H1 (cell line): ENCODE measurements around the gene NYAP2. TPM values are rescaled to one million over a fixed set of nuclear protein-coding genes. Genes with fewer than 3 reads are reported as not detected.

Experiments
- CTCF ChIA-PET: fragments of 300-600 bp; sonication (Branson Sonifier 250); formaldehyde crosslinking; loops from one replicate; lab custom pipeline; 2021; ENCODE audit not compliant: partially characterized antibody; lab: Charles Lee
- POLR2A ChIA-PET: fragments of 300-600 bp; sonication (Branson Sonifier 250); formaldehyde crosslinking; loops from one replicate; lab custom pipeline; 2021; ENCODE audit warnings: inconsistent platforms; ENCODE audit not compliant: partially characterized antibody; lab: Charles Lee
- DNase-seq, 2 experiments: peaks; one replicate each; pipeline versions ENCODE4 v3.0.0 to v3.0.0-alpha.2; 2010 to 2022; ENCODE audit warnings: low spot score in 2 of 2, low read depth in 1 of 2, mixed read lengths in 1 of 2
- FAIRE-seq: peaks from 2 replicates; lab custom pipeline; 2011; peaks lifted over from hg19 to GRCh38; lab: Jason Lieb, UNC
- H2AFZ ChIP-seq: 2 replicates; pipeline ENCODE4 v1.8.1; 2012; ENCODE audit warnings: low read length, inconsistent platforms
- H2AK5ac ChIP-seq: 2 replicates; pipeline ENCODE4 v1.6.1; 2013; ENCODE audit warnings: low read depth, low read length
- H2BK120ac ChIP-seq: replicated peaks from 2 replicates; pipeline ENCODE3; 2013; ENCODE audit warnings: low read depth, low read length, inconsistent platforms
- H2BK12ac ChIP-seq: 2 replicates; pipeline ENCODE4 v1.6.1; 2013; ENCODE audit warnings: low read depth, low read length
- H2BK15ac ChIP-seq: 2 replicates; pipeline ENCODE4 v1.6.1; 2013; ENCODE audit warnings: low read length
- H2BK20ac ChIP-seq: 2 replicates; pipeline ENCODE4 v1.6.1; 2013; ENCODE audit warnings: low read length
- H2BK5ac ChIP-seq: 2 replicates; pipeline ENCODE4 v1.6.1; 2013; ENCODE audit warnings: low read depth, low read length
- H3K14ac ChIP-seq: 2 replicates; pipeline ENCODE4 v1.6.1; 2013; ENCODE audit warnings: inconsistent platforms; ENCODE audit not compliant: insufficient read length
- H3K18ac ChIP-seq: 2 replicates; pipeline ENCODE4 v1.6.1; 2013; ENCODE audit warnings: low read length; ENCODE audit errors: extremely low read depth
- H3K23ac ChIP-seq: 2 replicates; pipeline ENCODE4 v1.6.1; 2013; ENCODE audit warnings: inconsistent platforms; ENCODE audit not compliant: insufficient read length
- H3K23me2 ChIP-seq: 2 replicates; pipeline ENCODE4 v1.6.1; 2013; ENCODE audit warnings: low read depth, low read length
- H3K27ac ChIP-seq: 2 replicates; pipeline ENCODE4 v1.6.1; 2011; ENCODE audit warnings: low read depth, low read length, inconsistent platforms
- H3K27me3 ChIP-seq, 4 experiments: replicated peaks in 1 of 4; 1 replicate in 1 of 4; 2 replicates in 3 of 4; pipeline versions ENCODE4 v1.6.1 to v1.8.1; 2011 to 2013; ENCODE audit warnings: low read length in 3 of 4, mild to moderate bottlenecking in 3 of 4, inconsistent platforms in 2 of 4, mixed read lengths in 2 of 4, moderate library complexity in 1 of 4; ENCODE audit not compliant: control insufficient read depth in 3 of 4, insufficient read depth in 3 of 4; ENCODE audit errors: extremely low read depth in 1 of 4
- H3K36me3 ChIP-seq, 4 experiments: 2 replicates each; pipeline versions ENCODE4 v1.6.1 to v1.8.1; 2011 to 2013; ENCODE audit warnings: mild to moderate bottlenecking in 4 of 4, low read length in 3 of 4, moderate library complexity in 2 of 4, control low read depth in 1 of 4, inconsistent platforms in 1 of 4; ENCODE audit not compliant: insufficient read depth in 4 of 4, control insufficient read depth in 2 of 4
- H3K4ac ChIP-seq: replicated peaks from 2 replicates; pipeline ENCODE3; 2013; ENCODE audit warnings: low read length, low read depth, mixed read lengths, inconsistent platforms; ENCODE audit not compliant: insufficient read length
- H3K4me1 ChIP-seq, 4 experiments: replicated peaks in 1 of 4; 1 replicate in 1 of 4; 2 replicates in 3 of 4; pipeline versions ENCODE4 v1.6.1 to v1.8.1; 2011 to 2013; ENCODE audit warnings: low read length in 3 of 4, inconsistent platforms in 2 of 4, mixed read lengths in 1 of 4; ENCODE audit not compliant: insufficient read depth in 4 of 4, control insufficient read depth in 3 of 4
- H3K4me2 ChIP-seq, 2 experiments: 2 replicates each; pipeline versions ENCODE4 v1.6.1 to v1.8.1; 2011 to 2013; ENCODE audit warnings: low read depth in 2 of 2, low read length in 2 of 2, control low read depth in 1 of 2, inconsistent platforms in 1 of 2, mild to moderate bottlenecking in 1 of 2; ENCODE audit not compliant: insufficient read depth in 1 of 2
- H3K4me3 ChIP-seq, 4 experiments: fragments of 200-600, 300-600 bp in 1 of 4; sonication (generic), shearing (Covaris generic), sonication (Bioruptor Twin) in 1 of 4; 2 replicates each; pipeline versions ENCODE4 v1.5.1 to v1.8.1; 2011 to 2016; ENCODE audit warnings: low read length in 4 of 4, low read depth in 3 of 4, control low read depth in 2 of 4, inconsistent platforms in 2 of 4, mild to moderate bottlenecking in 2 of 4, mixed read lengths in 1 of 4, moderate library complexity in 1 of 4; ENCODE audit not compliant: insufficient read depth in 2 of 4; ENCODE audit errors: extremely low read depth in 1 of 4
- H3K56ac ChIP-seq: replicated peaks from 2 replicates; pipeline ENCODE3; 2013; ENCODE audit warnings: low read depth, mild to moderate bottlenecking, mixed read lengths, low read length, inconsistent platforms; ENCODE audit not compliant: insufficient read length
- H3K79me1 ChIP-seq: 2 replicates; pipeline ENCODE4 v1.6.1; 2013; ENCODE audit warnings: low read depth, low read length, control low read depth
- H3K79me2 ChIP-seq, 2 experiments: 2 replicates each; pipeline versions ENCODE4 v1.6.1 to v1.8.1; 2012 to 2013; ENCODE audit warnings: low read length in 2 of 2, mild to moderate bottlenecking in 2 of 2, inconsistent platforms in 1 of 2; ENCODE audit not compliant: insufficient read depth in 2 of 2, control insufficient read depth in 1 of 2
- H3K9ac ChIP-seq, 4 experiments: replicated peaks in 1 of 4; 1 replicate in 1 of 4; 2 replicates in 3 of 4; pipeline versions ENCODE4 v1.6.1 to v1.8.1; 2011 to 2013; ENCODE audit warnings: low read depth in 3 of 4, low read length in 3 of 4, control low read depth in 2 of 4, mild to moderate bottlenecking in 2 of 4, moderate library complexity in 2 of 4, inconsistent platforms in 1 of 4; ENCODE audit errors: extremely low read depth in 1 of 4
- H3K9me3 ChIP-seq, 2 experiments: 2 replicates each; pipeline versions ENCODE4 v1.6.1 to v1.8.1; 2012 to 2013; ENCODE audit warnings: mild to moderate bottlenecking in 2 of 2, moderate library complexity in 2 of 2, control low read depth in 1 of 2, inconsistent platforms in 1 of 2, low read depth in 1 of 2, low read length in 1 of 2, mixed read lengths in 1 of 2; ENCODE audit not compliant: insufficient read depth in 2 of 2
- H4K20me1 ChIP-seq, 2 experiments: replicated peaks in 1 of 2; 2 replicates each; pipeline versions ENCODE3 to v1.8.1; 2011 to 2013; ENCODE audit warnings: inconsistent platforms in 2 of 2, low read length in 2 of 2, mild to moderate bottlenecking in 1 of 2; ENCODE audit not compliant: insufficient read depth in 2 of 2, control insufficient read depth in 1 of 2
- H4K5ac ChIP-seq: 2 replicates; pipeline ENCODE4 v1.6.1; 2013; ENCODE audit warnings: low read length, low read depth, mixed read lengths, inconsistent platforms; ENCODE audit not compliant: insufficient read length
- H4K8ac ChIP-seq: 2 replicates; pipeline ENCODE4 v1.8.0; 2013; ENCODE audit warnings: mild to moderate bottlenecking, moderate library complexity, low read length, inconsistent platforms; ENCODE audit not compliant: insufficient read depth; ENCODE audit errors: extremely low read depth
- H4K91ac ChIP-seq: replicated peaks from 2 replicates; pipeline ENCODE3; 2013; ENCODE audit warnings: low read length, mixed read lengths, inconsistent platforms; ENCODE audit not compliant: insufficient read length
- ASH2L ChIP-seq: fragments of 200-600, 300-600 bp; sonication (generic); IDR thresholded peaks from one replicate; pipeline ENCODE4 v1.7.1; 2017; ENCODE audit warnings: low read length
- CHD1 ChIP-seq: IDR thresholded peaks from 2 replicates; pipeline ENCODE4 v1.6.1; 2012; ENCODE audit warnings: low read depth, low read length, improper control_type of control experiment
- CREB1 ChIP-seq: IDR thresholded peaks from 2 replicates; pipeline ENCODE4 v1.6.1; 2012; ENCODE audit warnings: inconsistent platforms
- KDM1A ChIP-seq: fragments of 200-600, 300-600 bp; sonication (generic); IDR thresholded peaks from 2 replicates; pipeline ENCODE4 v1.7.1; 2016; ENCODE audit warnings: mild to moderate bottlenecking, low read length, borderline replicate concordance
- MAX ChIP-seq: IDR thresholded peaks from 2 replicates; pipeline ENCODE4 v1.6.1; 2012; ENCODE audit warnings: inconsistent platforms
- POLR2A ChIP-seq, 2 experiments: IDR thresholded peaks; 1 replicate in 1 of 2; 2 replicates in 1 of 2; pipeline ENCODE4 v1.6.1; 2011; ENCODE audit warnings: low read depth in 2 of 2, low read length in 2 of 2, mild to moderate bottlenecking in 2 of 2; ENCODE audit errors: control extremely low read depth in 1 of 2
- POU5F1 ChIP-seq: IDR thresholded peaks from 2 replicates; pipeline ENCODE4 v1.6.1; 2011; ENCODE audit warnings: low read depth, mild to moderate bottlenecking, low read length, moderate library complexity
- SUZ12 ChIP-seq: fragments of 200-600 bp; sonication (generic); IDR thresholded peaks from 2 replicates; pipeline ENCODE4 v1.6.1; 2012; ENCODE audit warnings: mild to moderate bottlenecking, inconsistent platforms, low read length, moderate library complexity, mixed read lengths
- YY1 ChIP-seq: IDR thresholded peaks from 2 replicates; pipeline ENCODE4 v1.6.1; 2011; ENCODE audit warnings: low read depth, mild to moderate bottlenecking, low read length
- ZNF274 ChIP-seq: IDR thresholded peaks from 2 replicates; pipeline ENCODE4 v1.7.0; 2012; ENCODE audit warnings: low read length, borderline replicate concordance; ENCODE audit errors: extremely low read depth
- WGBS, 2 experiments: shearing (Covaris generic) in 1 of 2; methylation state at CpG; one replicate each; pipeline versions ENCODE4 v1.1.6 to v1.1.7; 2013 to 2015; ENCODE audit warnings: low lambda C conversion rate in 2 of 2, mixed read lengths in 2 of 2, inconsistent platforms in 1 of 2, low coverage in 1 of 2, missing lambda C conversion rate in 1 of 2; ENCODE audit not compliant: insufficient replicate concordance in 2 of 2, insufficient coverage in 1 of 2, insufficient read length in 1 of 2; ENCODE audit errors: extremely low coverage in 1 of 2, missing lambda C conversion rate in 1 of 2; 5-methylcytosine and 5-hydroxymethylcytosine counted together
- polyA plus RNA-seq, 7 experiments: library from polyadenylated mRNA; depleted of rRNA in 3 of 7; stranded (reverse) in 5 of 7; unstranded in 2 of 7; fragments of >200 nt in 5 of 7; fragments of 200-250 nt in 2 of 7; gene quantifications; 1 replicate in 5 of 7; 2 replicates in 1 of 7; 4 replicates in 1 of 7; pipeline versions ENCODE4 v1.2.1 to v1.2.3, GENCODE V29; 2011 to 2013; ENCODE audit warnings: missing spikeins in 2 of 7, mixed read lengths in 2 of 7
- total RNA-seq: library from RNA; stranded (reverse); fragmentation: NEBNext Ultra II Directional; extraction: Animal tissue kit (Norgen Biotek cat#: 25700); gene quantifications from 2 replicates; pipeline ENCODE4 v1.2.1, GENCODE V29; 2021

NYAP2 gene
- total and polyA plus RNA-seq, 2 of the 8 experiments (the other 6 are each of a cell fraction or from before 2014, with no cell fraction given) = not detected

DNA sequence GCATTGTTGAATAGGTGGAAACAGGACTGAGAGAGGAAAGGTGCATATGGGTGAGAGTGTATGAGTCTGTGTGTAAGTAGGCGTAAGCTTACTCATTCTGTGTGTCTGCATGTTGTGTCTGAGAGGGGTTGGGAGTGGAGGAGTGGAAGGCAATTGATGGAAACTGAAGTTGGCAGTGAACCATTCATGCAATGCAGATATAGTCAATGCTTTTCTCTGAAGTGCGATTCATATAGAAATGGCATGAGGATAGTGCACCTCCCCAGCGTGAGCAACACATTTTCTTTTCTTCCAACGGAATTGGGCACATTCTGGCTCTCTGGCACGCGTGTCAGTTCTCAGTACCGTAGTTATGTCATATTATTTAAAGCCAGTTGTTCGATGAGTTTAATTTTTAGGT is 250.5 kb downstream of the NYAP2 start:
- no peaks in the 10 kb centered on the region for H3K79me1 ChIP-seq
- H2BK15ac ChIP-seq = no peak overlapping the region
- H3K4me3 ChIP-seq = no peak overlapping the region
- no peak overlapping the region for H3K23ac ChIP-seq
- H2BK5ac ChIP-seq = no peak overlapping the region
- H2AFZ ChIP-seq = no peak overlapping the region
- no peak for DNase-seq
- H2BK120ac ChIP-seq = no peak overlapping the region
- no peaks in the 10 kb centered on the region for H4K20me1 ChIP-seq
- no peak overlapping the region for H3K27ac ChIP-seq
- no peak overlapping the region for H2AK5ac ChIP-seq
- no peaks in the 10 kb centered on the region for H3K9me3 ChIP-seq
- H3K4ac ChIP-seq = no peak overlapping the region
- H3K9ac ChIP-seq = no peak overlapping the region
- H4K91ac ChIP-seq = no peak overlapping the region
- WGBS, 2 experiments = 96% methylated on average over 8 of the region's 8 CpGs; no CpG with 5 or more reads in 1 of the 2 experiments
- H2BK12ac ChIP-seq = no peak overlapping the region
- no peaks in the 10 kb centered on the region for H3K27me3 ChIP-seq
- H4K8ac ChIP-seq = no peak overlapping the region
- no peak overlapping the region for H3K18ac ChIP-seq
- ChIA-PET POLR2A (no interaction called here), CTCF (interaction anchor here (0.7 to 4.9 kb wide), 3 partner anchors 11 to 903 kb away, joined by 3 to 29 read pairs (median 4); no protein-coding TSS in a partner anchor)
- no peaks in the 10 kb centered on the region for H3K36me3 ChIP-seq
- no peak overlapping the region for H3K14ac ChIP-seq
- no peak for FAIRE-seq
- H3K4me1 ChIP-seq = no peaks in the 10 kb centered on the region
- H4K5ac ChIP-seq = no peak overlapping the region
- H3K4me2 ChIP-seq = no peak overlapping the region
- no peaks in the 10 kb centered on the region for H3K79me2 ChIP-seq
- no peak overlapping the region for H2BK20ac ChIP-seq
- no peaks in the 10 kb centered on the region for H3K23me2 ChIP-seq
- TF ChIP-seq ZNF274 = no peak
- no peak for TF ChIP-seq KDM1A
- no peak for TF ChIP-seq SUZ12
- no peak for TF ChIP-seq MAX
- TF ChIP-seq ASH2L = no peak
- TF ChIP-seq CHD1 = no peak
- no peak for TF ChIP-seq POU5F1
- TF ChIP-seq POLR2A (IDR thresholded peaks at IDR 0.05; ENCODE audit: control extremely low read depth in 1 of 2, low read depth in 2 of 2, low read length in 2 of 2) = no peak
- TF ChIP-seq CREB1 = no peak
- TF ChIP-seq YY1 = no peak
- H3K56ac ChIP-seq = no peak overlapping the region
